Measurements from ENCODE around the gene LIPI. TPM values are rescaled to one million over a fixed set of nuclear protein-coding genes. Genes with fewer than 3 reads are reported as not detected.
"Not testable (repeated sequence)": the region's sequence is repeated elsewhere in the genome, so short reads cannot be mapped to it uniquely, and the experiment has no call there.

Gene LIPI
- total RNA-seq, 4 donors from 2014 or later = not detected

DNA sequence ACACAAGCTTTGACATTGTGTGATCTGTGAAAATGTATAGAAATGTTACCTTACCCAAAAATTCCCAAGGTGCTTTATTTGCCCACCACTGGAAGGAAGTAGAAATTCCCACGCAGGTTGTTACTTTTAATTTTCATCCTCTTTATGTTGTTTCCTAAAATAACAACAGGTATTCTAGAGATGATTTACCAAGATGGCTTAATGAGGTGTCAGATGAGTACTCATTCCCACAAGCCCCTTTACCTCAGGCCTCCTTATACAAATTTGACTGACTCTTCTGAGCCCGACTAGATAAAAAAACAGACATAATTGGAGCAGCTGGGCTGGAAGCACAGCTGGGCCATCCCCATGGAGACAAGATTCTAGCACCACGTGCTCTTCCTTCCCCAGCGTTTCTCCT is 114.6 kb downstream of the LIPI start:
- 31 to 57% methylated on average over 4 of the region's 4 CpGs for WGBS, 2 donors
- no peak for TF ChIP-seq POLR2A (IDR thresholded peaks at IDR 0.05)
- TF ChIP-seq, protein P1, sequence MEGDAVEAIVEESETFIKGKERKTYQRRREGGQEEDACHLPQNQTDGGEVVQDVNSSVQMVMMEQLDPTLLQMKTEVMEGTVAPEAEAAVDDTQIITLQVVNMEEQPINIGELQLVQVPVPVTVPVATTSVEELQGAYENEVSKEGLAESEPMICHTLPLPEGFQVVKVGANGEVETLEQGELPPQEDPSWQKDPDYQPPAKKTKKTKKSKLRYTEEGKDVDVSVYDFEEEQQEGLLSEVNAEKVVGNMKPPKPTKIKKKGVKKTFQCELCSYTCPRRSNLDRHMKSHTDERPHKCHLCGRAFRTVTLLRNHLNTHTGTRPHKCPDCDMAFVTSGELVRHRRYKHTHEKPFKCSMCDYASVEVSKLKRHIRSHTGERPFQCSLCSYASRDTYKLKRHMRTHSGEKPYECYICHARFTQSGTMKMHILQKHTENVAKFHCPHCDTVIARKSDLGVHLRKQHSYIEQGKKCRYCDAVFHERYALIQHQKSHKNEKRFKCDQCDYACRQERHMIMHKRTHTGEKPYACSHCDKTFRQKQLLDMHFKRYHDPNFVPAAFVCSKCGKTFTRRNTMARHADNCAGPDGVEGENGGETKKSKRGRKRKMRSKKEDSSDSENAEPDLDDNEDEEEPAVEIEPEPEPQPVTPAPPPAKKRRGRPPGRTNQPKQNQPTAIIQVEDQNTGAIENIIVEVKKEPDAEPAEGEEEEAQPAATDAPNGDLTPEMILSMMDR (IDR thresholded peaks at IDR 0.05) = no peak
- peak in 1 of 2 donors; percentile 46 for DNase-seq (ENCODE audit: low spot score in 2 of 2)
- no peak overlapping the region for H3K4me3 ChIP-seq (ENCODE audit: low read depth, poor library complexity, severe bottlenecking)
- intact Hi-C loops (cut with DNase I; ENCODE audit: low total_unique reads) = no loop called here

DNA sequence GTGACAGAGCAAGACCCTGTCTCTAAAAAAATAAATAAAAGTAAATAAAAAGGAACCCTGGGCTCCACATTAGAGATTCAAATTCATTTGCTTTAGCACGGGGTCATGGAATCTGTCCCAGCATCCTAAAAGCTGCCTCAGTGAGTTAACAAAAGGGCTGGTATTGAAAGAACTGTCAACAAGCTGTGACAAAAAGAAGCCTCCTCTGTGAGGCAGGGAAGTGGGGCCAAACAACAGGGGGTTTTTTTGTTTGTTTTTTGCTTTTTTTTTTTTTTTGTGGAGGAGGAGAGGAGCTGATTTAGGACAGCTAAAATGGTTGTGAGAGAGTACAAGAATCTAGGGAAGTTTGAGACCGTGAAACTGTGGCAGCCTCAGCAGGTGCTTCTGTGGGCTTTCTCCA is 115.7 kb downstream of the LIPI start:
- DNase-seq (ENCODE audit: low spot score in 2 of 2) = no peak
- H3K4me3 ChIP-seq (ENCODE audit: low read depth, poor library complexity, severe bottlenecking) = no peak overlapping the region
- intact Hi-C loops (cut with DNase I; ENCODE audit: low total_unique reads) = no loop called here
- no peak for TF ChIP-seq POLR2A (IDR thresholded peaks at IDR 0.05)
- TF ChIP-seq, protein P1 (IDR thresholded peaks at IDR 0.05) = no peak
- WGBS, 2 donors = 92 to 96% methylated on average over 2 of the region's 2 CpGs

DNA sequence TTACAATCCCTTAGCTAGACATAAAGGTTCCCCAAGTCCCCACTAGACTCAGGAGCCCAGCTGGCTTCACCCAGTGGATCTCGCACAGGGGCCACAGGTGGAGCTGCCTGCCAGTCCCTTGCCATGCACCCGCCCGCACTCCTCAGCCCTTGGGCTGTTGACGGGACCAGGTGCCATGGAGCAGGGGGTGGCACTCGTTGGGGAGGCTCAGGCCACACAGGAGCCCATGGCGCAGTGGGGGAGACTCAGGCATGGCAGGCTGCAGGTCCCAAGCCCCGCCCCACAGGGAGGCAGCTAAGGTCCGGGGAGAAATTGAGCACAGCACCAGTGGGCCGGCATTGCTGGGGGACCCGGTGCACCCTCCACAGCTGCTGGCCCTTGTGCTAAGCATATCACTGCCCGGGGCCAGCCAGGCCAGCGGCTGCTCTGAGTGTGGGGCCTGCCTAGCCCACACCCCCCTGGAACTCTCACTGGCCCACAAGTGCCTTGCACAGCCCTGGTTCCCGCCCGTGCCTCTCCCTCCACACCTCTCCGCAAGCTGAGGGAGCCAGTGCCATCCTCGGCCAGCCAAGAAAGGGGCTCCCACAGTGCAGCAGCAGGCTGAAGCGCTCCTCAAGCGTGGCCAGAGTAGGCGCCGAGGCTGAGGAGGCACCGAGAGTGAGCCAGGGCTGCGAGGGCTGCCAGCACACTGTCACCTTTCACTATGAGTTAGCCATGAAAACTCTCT is 117.8 kb downstream of the LIPI start:
- DNase-seq (ENCODE audit: low spot score in 2 of 2) = peak in 1 of 2 donors; percentile 72
- 82 to 85% methylated on average over 17 to 18 of the region's 22 CpGs for WGBS, 2 donors
- no peak overlapping the region for H3K4me3 ChIP-seq (ENCODE audit: low read depth, poor library complexity, severe bottlenecking)
- TF ChIP-seq, protein P1 (IDR thresholded peaks at IDR 0.05) = no peak
- intact Hi-C loops (cut with DNase I; ENCODE audit: low total_unique reads) = no loop called here

DNA sequence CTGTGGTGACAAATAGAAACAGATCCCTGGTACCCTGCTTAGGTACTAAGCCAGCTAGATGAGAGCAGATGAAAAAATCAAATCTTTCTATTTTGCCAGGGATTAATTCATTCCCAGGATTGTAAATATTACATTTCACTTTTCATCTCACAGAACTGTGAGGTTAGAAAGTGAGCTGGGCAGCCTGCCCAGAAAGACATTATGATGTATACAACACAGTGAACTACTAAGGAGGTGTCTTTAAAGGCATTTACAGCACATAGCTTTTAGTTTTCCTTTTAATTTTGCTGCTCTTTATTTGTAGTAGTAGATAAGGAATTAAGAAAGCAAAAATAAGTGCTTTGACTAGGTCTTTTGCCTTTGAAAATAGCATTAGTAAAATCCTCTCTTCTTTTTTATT is 120.6 kb downstream of the LIPI start:
- DNase-seq (ENCODE audit: low spot score in 2 of 2); intact Hi-C loops (cut with DNase I; ENCODE audit: low total_unique reads); H3K4me3 ChIP-seq (ENCODE audit: low read depth, poor library complexity, severe bottlenecking): not testable (repeated sequence)

DNA sequence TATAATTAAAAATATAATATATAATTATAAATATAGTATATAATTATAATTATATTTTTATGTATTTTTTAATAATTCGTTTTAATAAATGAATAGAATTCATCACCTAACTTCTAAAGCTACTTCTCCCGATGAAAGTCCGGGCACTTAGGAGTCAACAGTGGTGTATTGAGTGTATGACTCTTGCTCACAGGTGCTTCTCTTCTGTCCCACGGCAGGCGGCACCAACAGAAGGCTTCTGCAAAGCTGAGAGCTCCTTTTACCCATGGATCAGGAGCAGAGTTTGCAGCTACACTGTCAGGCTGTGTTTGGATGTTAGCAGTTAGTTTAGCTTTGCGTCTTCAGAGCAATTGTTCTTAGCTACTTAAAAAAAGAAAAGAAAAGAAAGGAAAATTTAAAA is 122.4 kb downstream of the LIPI start:
- DNase-seq (ENCODE audit: low spot score in 2 of 2) = no peak
- WGBS, 2 donors = 81% methylated on average over 6 of the region's 6 CpGs
- TF ChIP-seq, protein P1 (IDR thresholded peaks at IDR 0.05) = no peak
- no peak for TF ChIP-seq POLR2A (IDR thresholded peaks at IDR 0.05)
- no peak overlapping the region for H3K4me3 ChIP-seq (ENCODE audit: low read depth, poor library complexity, severe bottlenecking)
- intact Hi-C loops (cut with DNase I; ENCODE audit: low total_unique reads) = no loop called here

DNA sequence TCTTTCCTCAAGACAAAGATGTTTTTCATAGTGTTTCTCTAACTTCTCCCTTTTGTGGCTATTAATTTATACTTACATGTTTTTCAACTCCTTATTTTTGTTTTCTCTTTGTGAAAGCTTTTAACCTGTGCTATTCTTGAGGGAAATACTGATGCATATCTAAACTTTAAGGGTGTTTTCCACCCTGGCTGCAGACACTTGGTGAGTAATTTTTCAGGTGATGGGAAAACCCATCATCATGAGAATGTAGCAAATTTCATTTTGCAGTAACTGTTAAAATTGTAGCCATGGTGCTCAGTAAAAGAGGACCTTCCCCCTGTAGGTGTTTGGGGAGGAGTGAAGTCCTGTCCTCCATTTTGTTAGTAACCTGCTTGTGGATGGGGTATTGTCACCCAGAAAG is 124.2 kb downstream of the LIPI start:
- intact Hi-C loops (cut with DNase I; ENCODE audit: low total_unique reads) = no loop called here
- DNase-seq (ENCODE audit: low spot score in 2 of 2) = no peak
- no peak overlapping the region for H3K4me3 ChIP-seq (ENCODE audit: low read depth, poor library complexity, severe bottlenecking)
- TF ChIP-seq POLR2A (IDR thresholded peaks at IDR 0.05) = no peak
- TF ChIP-seq, protein P1 (IDR thresholded peaks at IDR 0.05) = no peak
